Measurements from ENCODE around the gene DNAH8. TPM values are rescaled to one million over a fixed set of nuclear protein-coding genes. Genes with fewer than 3 reads are reported as not detected.

Gene DNAH8
- total and polyA plus RNA-seq, 3 donors from 2014 or later, result 17.2 to 23.7 (median 19.0) TPM

DNA sequence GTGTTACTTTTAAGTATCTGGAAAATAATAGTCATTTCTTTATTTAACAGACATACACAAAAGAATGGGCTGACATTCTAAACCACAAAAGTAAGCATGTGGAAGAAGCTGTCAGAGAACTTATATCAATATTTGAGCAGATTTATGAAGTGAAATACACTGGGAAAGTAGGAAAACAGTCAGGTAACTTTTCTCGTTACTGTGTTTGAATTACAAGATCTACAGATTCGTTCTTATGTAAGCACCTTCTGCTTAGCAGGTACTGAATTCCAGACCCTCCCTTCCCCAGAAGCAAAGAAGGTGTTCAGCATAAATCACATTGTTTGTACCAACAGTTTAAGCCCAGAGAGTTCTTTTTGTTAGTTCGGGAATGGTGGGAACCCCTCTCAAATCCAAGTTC is 88.0 kb downstream of the DNAH8 start:
- H3K36me3 ChIP-seq (ENCODE audit: low read depth, missing control alignments), result no peaks in the 10 kb centered on the region
- no peaks in the 10 kb centered on the region for H3K27me3 ChIP-seq
- no peak overlapping the region for H3K4me3 ChIP-seq
- no peak for DNase-seq
- H3K27ac ChIP-seq, result no peak overlapping the region
- H3K9me3 ChIP-seq, result no peaks in the 10 kb centered on the region
- TF ChIP-seq CTCF (IDR thresholded peaks at IDR 0.05) (no peak), POLR2A (IDR thresholded peaks at IDR 0.05) (no peak)
- intact Hi-C loops (cut with DNase I; ENCODE audit: low total_unique reads), result no loop called here
- 87 to 92% methylated on average over 3 of the region's 3 CpGs for WGBS, 2 donors
- no peaks in the 10 kb centered on the region for H3K4me1 ChIP-seq

DNA sequence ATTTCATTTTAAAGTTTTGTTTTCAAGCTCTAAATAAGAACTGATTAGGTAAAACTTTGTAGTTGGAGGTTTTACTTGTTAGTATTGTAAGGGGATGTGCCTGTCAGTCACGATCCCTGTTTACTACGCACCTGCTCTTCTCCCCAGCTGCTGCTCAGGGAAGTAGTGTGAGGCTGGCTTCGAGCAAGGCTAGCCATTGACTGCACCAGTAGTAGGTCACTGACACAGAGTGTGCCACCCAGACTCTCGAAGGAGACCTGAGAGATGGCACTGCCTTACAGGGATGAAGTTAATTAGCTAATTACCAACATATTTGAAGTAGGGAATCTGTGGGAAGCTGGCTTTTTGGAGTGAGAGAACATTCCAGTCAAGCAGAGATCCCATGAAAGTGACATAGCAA is 89.2 kb downstream of the DNAH8 start:
- Histone ChIP-seq H3K9me3 (no peaks in the 10 kb centered on the region), H3K27ac (no peak overlapping the region), H3K36me3 (ENCODE audit: low read depth, missing control alignments) (no peaks in the 10 kb centered on the region), H3K4me1 (no peaks in the 10 kb centered on the region), H3K27me3 (no peaks in the 10 kb centered on the region), H3K4me3 (no peak overlapping the region)
- WGBS, 2 donors, result 66 to 70% methylated on average over 4 of the region's 4 CpGs
- intact Hi-C loops (cut with DNase I; ENCODE audit: low total_unique reads), result no loop called here
- no peak for DNase-seq
- no peak for TF ChIP-seq POLR2A (IDR thresholded peaks at IDR 0.05)
- TF ChIP-seq CTCF (IDR thresholded peaks at IDR 0.05), result no peak

GRCh38 chr6:38805127-38805655 is 90.1 kb downstream of the DNAH8 start:
- TF ChIP-seq POLR2A (IDR thresholded peaks at IDR 0.05) (no peak), CTCF (IDR thresholded peaks at IDR 0.05) (no peak)
- no peak for DNase-seq
- H3K27me3 ChIP-seq, result no peaks in the 10 kb centered on the region
- 65 to 74% methylated on average over 4 of the region's 4 CpGs for WGBS, 2 donors
- H3K9me3 ChIP-seq, result no peaks in the 10 kb centered on the region
- H3K4me3 ChIP-seq, result no peak overlapping the region
- intact Hi-C loops (cut with DNase I; ENCODE audit: low total_unique reads), result no loop called here
- no peaks in the 10 kb centered on the region for H3K4me1 ChIP-seq
- no peaks in the 10 kb centered on the region for H3K36me3 ChIP-seq (ENCODE audit: low read depth, missing control alignments)
- no peak overlapping the region for H3K27ac ChIP-seq

DNA sequence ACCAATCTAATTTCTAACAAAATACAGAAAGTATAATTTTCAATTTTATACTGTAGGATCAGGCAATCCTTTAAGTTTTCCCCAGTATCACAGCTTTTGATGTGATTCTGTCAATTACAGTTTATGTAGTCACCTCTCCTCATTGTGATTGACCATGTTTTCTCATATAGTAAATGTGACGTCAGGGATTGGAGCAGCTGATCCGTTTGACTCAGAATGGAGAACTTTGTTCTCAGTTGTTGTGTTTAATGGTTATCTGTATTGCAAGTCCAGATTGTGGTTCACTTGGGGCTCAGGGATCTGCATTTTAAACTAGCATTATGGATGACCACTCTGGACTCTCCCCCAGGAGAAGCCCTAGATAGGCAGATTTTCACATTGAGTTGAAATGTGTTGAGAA is 90.6 kb downstream of the DNAH8 start:
- intact Hi-C loops (cut with DNase I; ENCODE audit: low total_unique reads), result no loop called here
- TF ChIP-seq CTCF (IDR thresholded peaks at IDR 0.05) (no peak), POLR2A (IDR thresholded peaks at IDR 0.05) (no peak)

GRCh38 chr6:38806271-38806670 is 91.2 kb downstream of the DNAH8 start:
- no peaks in the 10 kb centered on the region for H3K36me3 ChIP-seq (ENCODE audit: low read depth, missing control alignments)
- no peaks in the 10 kb centered on the region for H3K9me3 ChIP-seq
- intact Hi-C loops (cut with DNase I; ENCODE audit: low total_unique reads), result no loop called here
- no peak overlapping the region for H3K27ac ChIP-seq
- DNase-seq, result no peak
- no peaks in the 10 kb centered on the region for H3K4me1 ChIP-seq
- no peak overlapping the region for H3K4me3 ChIP-seq
- H3K27me3 ChIP-seq, result no peaks in the 10 kb centered on the region
- TF ChIP-seq CTCF (IDR thresholded peaks at IDR 0.05) (no peak), POLR2A (IDR thresholded peaks at IDR 0.05) (no peak)
- 44 to 89% methylated on average over 2 of the region's 2 CpGs for WGBS, 2 donors

More for the DNA sequence above, 90.6 kb downstream of the DNAH8 start:
- no peak for DNase-seq
- Histone ChIP-seq H3K36me3 (ENCODE audit: low read depth, missing control alignments) (no peaks in the 10 kb centered on the region), H3K27me3 (no peaks in the 10 kb centered on the region), H3K27ac (no peak overlapping the region), H3K4me1 (no peaks in the 10 kb centered on the region), H3K9me3 (no peaks in the 10 kb centered on the region), H3K4me3 (no peak overlapping the region)
- 67 to 72% methylated on average over 2 of the region's 2 CpGs for WGBS, 2 donors

Measured in testis (tissue), 3 donors.